Measurements from ENCODE around the gene UBE2C. TPM values are rescaled to one million over a fixed set of nuclear protein-coding genes. Genes with fewer than 3 reads are reported as not detected.
"Not testable (repeated sequence)": the region's sequence is repeated elsewhere in the genome, so short reads cannot be mapped to it uniquely, and the experiment has no call there.

The UBE2C gene
- total and polyA plus RNA-seq, 2 donors from 2014 or later = 2.0 to 2.4 TPM

GRCh38 chr20:45792317-45793118 is 19.9 kb upstream of the UBE2C start:
- FAIRE-seq = no peak

GRCh38 chr20:45796337-45797065 is 15.9 kb upstream of the UBE2C start:
- FAIRE-seq (no peak), DNase-seq (no peak)
- Histone ChIP-seq H3K4me3 (ENCODE audit: low read length in 3 of 3) (no peak overlapping the region), H3K9ac (ENCODE audit: low read length in 3 of 3) (no peak overlapping the region), H3K4me1 (ENCODE audit: control insufficient read depth in 2 of 3, insufficient read depth in 2 of 3, low read depth in 1 of 3, low read length in 3 of 3) (peaks cover 0 to 7% (median 5%) of the 10 kb centered on the region in 3 donors), H3K36me3 (ENCODE audit: control insufficient read depth in 2 of 3, insufficient read depth in 3 of 3, low read length in 3 of 3) (peaks cover 4 to 20% (median 18%) of the 10 kb centered on the region in 3 donors), H3K27ac (ENCODE audit: low read depth in 2 of 2, low read length in 2 of 2) (no peak overlapping the region), H3K9me3 (ENCODE audit: control insufficient read depth in 2 of 3, insufficient read depth in 1 of 3, low read length in 3 of 3) (no peaks in the 10 kb centered on the region), H3K27me3 (ENCODE audit: control insufficient read depth, insufficient read depth, low read length) (no peaks in the 10 kb centered on the region)
- intact Hi-C loops (cut with DNase I) = no loop called here
- TF ChIP-seq CTCF (IDR thresholded peaks at IDR 0.05; ENCODE audit: borderline replicate concordance, extremely low read depth, insufficient read depth) = no peak

More at GRCh38 chr20:45792317-45793118, 19.9 kb upstream of the UBE2C start:
- peak overlapping the region; percentile 76 to 94 (median 78) for H3K9ac ChIP-seq (ENCODE audit: low read length in 3 of 3)
- peak in 2 of 5 donors; percentile 15 to 36 for DNase-seq
- peaks cover 4 to 17% (median 11%) of the 10 kb centered on the region in 3 donors for H3K36me3 ChIP-seq (ENCODE audit: control insufficient read depth in 2 of 3, insufficient read depth in 3 of 3, low read length in 3 of 3)
- H3K9me3 ChIP-seq (ENCODE audit: control insufficient read depth in 2 of 3, insufficient read depth in 1 of 3, low read length in 3 of 3) = no peaks in the 10 kb centered on the region
- H3K27ac ChIP-seq (ENCODE audit: low read depth in 2 of 2, low read length in 2 of 2) = peak overlapping the region; percentile 82 to 85
- H3K4me3 ChIP-seq (ENCODE audit: low read length in 3 of 3) = peak overlapping the region; percentile 89 to 94 (median 93)
- no peak for TF ChIP-seq CTCF (IDR thresholded peaks at IDR 0.05; ENCODE audit: borderline replicate concordance, extremely low read depth, insufficient read depth)
- H3K4me1 ChIP-seq (ENCODE audit: control insufficient read depth in 2 of 3, insufficient read depth in 2 of 3, low read depth in 1 of 3, low read length in 3 of 3) = peaks cover 0 to 7% (median 5%) of the 10 kb centered on the region in 3 donors
- H3K27me3 ChIP-seq (ENCODE audit: control insufficient read depth, insufficient read depth, low read length) = no peaks in the 10 kb centered on the region
- intact Hi-C loops (cut with DNase I) = no loop called here

GRCh38 chr20:45797510-45797909 is 14.9 kb upstream of the UBE2C start:
- H3K4me1 ChIP-seq (ENCODE audit: control insufficient read depth in 2 of 3, insufficient read depth in 2 of 3, low read depth in 1 of 3, low read length in 3 of 3); DNase-seq; H3K4me3 ChIP-seq (ENCODE audit: low read length in 3 of 3); H3K27ac ChIP-seq (ENCODE audit: low read depth in 2 of 2, low read length in 2 of 2); H3K9me3 ChIP-seq (ENCODE audit: control insufficient read depth in 2 of 3, insufficient read depth in 1 of 3, low read length in 3 of 3); H3K9ac ChIP-seq (ENCODE audit: low read length in 3 of 3); FAIRE-seq; H3K27me3 ChIP-seq (ENCODE audit: control insufficient read depth, insufficient read depth, low read length); intact Hi-C loops (cut with DNase I): not testable (repeated sequence)
- H3K36me3 ChIP-seq (ENCODE audit: control insufficient read depth in 2 of 3, insufficient read depth in 3 of 3, low read length in 3 of 3) = peaks cover 4 to 26% (median 25%) of the 10 kb centered on the region in 3 donors

GRCh38 chr20:45797955-45798354 is 14.5 kb upstream of the UBE2C start:
- H3K27me3 ChIP-seq (ENCODE audit: control insufficient read depth, insufficient read depth, low read length); FAIRE-seq; H3K9ac ChIP-seq (ENCODE audit: low read length in 3 of 3); H3K4me3 ChIP-seq (ENCODE audit: low read length in 3 of 3); intact Hi-C loops (cut with DNase I); H3K27ac ChIP-seq (ENCODE audit: low read depth in 2 of 2, low read length in 2 of 2); DNase-seq; H3K4me1 ChIP-seq (ENCODE audit: control insufficient read depth in 2 of 3, insufficient read depth in 2 of 3, low read depth in 1 of 3, low read length in 3 of 3); H3K9me3 ChIP-seq (ENCODE audit: control insufficient read depth in 2 of 3, insufficient read depth in 1 of 3, low read length in 3 of 3): not testable (repeated sequence)
- H3K36me3 ChIP-seq (ENCODE audit: control insufficient read depth in 2 of 3, insufficient read depth in 3 of 3, low read length in 3 of 3) = peaks cover 4 to 31% (median 27%) of the 10 kb centered on the region in 3 donors
